HG02763 (cell line): ENCODE measurements around the gene ENKUR.

Source experiments
- ATAC-seq: cut with Tn5 transposase; IDR thresholded peaks from one replicate; pipeline ENCODE4 v1.9.1; 2021; ENCODE audit warnings: mild to moderate bottlenecking, moderate library complexity; ENCODE audit not compliant: unreplicated experiment

The ENKUR gene, protein sequence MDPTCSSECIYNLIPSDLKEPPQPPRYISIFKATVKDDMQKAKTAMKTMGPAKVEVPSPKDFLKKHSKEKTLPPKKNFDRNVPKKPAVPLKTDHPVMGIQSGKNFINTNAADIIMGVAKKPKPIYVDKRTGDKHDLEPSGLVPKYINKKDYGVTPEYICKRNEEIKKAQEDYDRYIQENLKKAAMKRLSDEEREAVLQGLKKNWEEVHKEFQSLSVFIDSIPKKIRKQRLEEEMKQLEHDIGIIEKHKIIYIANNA

DNA sequence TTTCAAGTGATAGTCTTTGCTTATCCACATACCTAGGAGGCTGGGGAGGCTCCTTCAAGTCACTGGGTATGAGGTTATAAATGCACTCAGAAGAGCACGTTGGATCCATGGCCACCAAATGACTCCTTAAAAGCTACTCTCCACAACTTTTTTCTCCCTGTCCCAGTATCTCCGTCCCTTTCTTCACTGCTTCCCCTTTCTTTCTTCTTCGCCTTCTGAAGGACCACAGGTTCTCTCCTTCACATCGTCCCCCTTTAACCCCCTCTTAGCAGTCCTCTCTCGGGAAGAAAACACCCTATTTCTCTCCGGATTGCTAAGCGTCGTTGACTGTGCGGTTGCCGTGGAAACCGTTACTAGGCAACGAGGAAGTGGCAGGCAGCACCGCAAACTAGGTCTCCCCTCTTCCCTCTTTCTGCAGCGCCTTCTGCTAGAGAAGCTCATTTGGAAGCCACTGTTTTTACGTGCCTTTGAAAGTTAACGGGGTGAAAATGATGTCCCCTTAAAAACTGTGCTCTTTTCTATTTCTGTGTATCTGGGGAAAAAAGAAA is at the start of gene ENKUR:
TSS of gene ENKUR (minus strand) at position 331 of the 548 bp plus-strand sequence. CDS start at position 109, 222 bp downstream.
- peak; percentile 52 for ATAC-seq

DNA sequence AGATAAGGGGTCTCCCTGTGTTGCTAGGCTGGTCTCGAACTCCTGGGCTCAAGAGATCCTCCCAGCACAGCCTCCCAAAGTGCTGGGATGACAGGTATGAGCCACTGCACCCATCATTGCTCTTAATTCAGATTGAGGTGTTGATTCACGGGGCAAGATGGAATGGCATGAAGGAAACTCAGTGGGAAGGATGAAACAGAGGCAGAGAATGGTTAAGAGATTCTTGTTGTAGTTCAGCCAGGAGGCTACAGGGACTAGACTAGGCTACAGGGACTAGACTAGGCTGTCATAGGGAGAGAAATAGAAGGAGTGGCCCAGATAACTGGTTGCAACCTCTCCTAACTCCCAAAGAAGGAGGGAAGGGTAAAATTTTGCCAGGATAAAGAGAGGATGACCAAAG is 48.4 kb upstream of the ENKUR start:
- ATAC-seq: no peak

DNA sequence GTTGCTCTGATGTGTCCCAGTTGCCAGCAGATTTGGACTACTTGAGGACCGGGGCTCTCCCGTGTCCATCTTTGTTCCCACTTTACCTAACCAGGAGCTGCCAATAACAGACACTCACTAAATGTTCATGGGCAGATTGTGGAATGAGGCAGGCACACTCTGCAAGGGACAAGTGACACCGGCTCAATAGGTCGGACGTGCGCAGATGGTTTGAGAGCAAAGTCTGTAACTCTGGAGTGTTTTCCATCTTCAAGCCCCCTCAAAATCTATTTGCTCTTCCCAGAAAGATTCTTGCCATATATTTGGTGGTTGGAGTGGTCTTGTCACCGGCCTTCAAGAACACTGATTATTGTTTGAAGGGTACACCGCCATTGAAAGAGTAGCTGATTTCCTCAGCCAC is 47.7 kb upstream of the ENKUR start:
- no peak for ATAC-seq

DNA sequence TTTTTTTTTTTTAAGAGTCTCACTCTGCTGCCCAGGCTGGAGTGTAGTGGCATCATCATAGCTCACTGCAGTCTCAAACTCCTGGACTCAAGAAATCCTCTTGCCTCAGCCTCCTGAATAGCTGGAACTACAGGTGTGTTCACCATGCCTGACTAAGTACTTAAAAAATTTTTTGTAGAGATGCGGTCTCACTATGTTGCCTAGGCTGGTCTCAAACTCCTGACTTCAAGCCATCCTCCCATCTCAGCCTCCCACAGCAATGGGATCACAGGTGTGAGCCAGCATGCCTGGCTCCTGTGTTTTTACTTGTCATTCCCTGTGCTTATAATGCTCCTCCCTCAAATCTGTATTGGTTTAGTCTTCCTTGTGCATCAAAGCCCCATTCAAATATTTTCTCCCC is 47.2 kb upstream of the ENKUR start:
- no peak for ATAC-seq

DNA sequence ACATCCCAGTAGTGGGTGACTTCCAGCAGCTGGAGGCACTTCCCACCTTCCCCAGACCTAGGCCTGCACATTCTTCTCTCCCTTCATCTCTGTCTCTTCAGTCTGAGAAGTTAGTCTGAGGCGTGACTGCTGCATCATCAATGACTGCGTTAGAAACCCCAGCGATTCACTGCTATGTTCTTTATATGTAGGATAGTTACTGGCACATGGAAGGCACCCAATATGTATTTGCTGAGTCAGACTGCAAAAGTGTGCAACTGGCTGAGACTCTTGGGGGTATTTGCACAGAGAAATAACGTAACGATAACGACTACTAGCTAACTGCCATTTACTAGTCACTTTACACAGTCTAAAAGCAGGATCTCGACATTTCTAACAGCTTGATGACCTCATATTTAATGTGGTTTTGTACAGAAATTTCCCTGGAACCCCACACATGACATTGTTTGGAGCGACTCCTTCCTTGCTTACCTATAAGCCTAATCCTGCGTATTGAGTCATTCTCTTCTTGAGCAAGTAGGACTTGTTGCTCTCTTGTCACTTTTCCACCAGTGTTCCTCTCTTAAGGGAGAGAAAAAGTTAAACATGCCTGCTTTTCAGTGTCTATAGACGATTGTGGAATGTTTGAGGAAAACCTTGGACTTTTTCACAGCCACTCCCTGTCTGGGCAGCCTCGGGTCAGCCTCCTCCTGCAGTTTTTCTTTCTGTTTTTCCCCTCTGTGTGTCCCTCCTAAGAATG is 45.9 kb upstream of the ENKUR start:
- ATAC-seq: no peak

DNA sequence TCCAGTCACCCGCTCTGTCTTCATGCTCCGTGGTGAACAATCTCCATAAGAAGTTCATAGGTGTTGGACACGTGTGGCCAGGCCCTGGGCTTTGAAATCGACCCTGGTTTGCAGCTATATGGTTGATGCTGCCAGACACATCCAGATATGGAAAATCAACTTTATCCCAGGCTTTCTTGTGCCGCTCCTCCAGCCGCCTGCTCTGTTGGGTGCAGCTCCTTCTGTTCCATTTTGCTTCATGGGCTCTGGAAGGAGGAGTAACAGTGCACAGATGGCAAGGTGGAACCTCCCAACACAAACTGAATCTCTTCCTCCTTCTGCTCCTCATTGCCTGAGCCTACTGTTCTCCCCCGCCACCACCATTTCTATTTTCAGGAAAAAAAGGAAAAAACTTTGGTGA is 45.2 kb upstream of the ENKUR start:
- no peak for ATAC-seq

DNA sequence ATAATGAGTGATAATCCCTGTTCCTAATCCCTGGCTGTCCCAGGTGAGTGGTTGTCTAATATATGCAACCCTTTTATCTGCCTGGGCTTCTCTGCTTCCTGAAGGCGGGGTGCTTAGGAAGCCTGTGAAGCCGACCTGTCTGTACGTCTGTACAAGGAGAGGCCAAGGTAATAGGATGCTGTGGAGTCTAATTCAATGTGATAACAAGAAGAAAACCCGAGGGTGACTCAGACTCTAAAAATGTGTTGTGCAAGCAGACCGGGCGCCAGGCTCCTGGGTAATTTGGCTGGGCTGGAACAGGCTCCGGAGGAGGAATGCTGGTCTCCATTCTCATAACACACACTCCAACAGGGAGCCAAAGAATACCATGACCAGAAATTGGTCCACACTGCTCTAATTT is 44.0 kb upstream of the ENKUR start:
- no peak for ATAC-seq

DNA sequence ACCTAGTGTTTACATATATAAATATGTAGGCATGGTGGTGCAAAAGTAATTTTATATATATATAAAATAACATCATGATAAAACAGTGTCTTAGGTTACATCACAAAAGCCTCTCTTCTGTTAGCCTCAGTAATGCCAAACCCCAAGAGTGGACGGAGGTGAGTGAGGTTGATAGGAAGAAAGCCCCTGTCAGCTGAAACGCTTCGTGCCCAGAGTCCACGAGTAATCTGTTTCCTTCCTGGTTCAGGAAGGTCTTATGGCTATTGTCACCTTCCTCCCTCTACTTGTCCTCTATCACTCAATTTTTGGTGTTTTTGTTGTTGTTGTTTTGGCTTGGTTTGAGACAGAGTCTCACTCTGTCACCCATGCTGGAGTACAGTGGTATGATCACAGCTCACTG is 41.9 kb upstream of the ENKUR start:
- no peak for ATAC-seq

DNA sequence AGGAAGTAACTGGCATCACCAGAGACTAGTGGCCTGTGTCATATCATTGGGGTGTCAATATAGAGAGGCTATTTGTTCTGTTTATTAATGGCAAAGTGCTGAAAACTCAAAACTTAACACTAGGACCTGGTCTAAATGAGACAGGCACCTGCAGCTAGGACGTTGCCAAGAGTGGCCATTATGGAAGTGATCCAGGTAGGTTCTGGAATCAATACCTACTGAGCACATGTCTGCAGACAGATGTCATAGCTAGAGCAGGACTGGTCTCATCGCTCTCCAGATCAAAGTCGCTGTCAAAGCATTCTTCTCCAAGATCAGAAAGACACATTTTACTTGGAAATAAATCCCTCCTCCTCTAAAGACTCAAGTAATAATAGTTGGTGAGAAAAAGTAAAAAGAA is 40.8 kb upstream of the ENKUR start:
- ATAC-seq: no peak

DNA sequence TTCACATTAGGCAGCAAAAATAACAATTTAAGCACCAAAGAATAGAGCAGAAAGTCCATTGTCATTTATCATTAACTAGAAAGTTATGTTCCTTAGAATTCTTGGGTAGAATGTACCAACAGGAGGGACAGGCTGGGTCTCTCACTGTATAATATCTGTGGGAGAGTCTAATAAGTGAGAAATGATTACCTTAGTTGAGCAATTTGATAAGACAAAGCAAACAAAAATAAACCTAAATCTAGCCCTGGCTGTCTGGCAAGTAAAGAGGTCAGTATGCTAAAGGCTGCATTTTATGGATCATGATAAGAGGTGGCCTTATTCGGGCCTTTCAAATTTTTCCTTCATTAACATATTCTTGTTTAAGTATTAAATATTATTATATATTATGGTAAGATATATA is 36.1 kb upstream of the ENKUR start:
- no peak for ATAC-seq

DNA sequence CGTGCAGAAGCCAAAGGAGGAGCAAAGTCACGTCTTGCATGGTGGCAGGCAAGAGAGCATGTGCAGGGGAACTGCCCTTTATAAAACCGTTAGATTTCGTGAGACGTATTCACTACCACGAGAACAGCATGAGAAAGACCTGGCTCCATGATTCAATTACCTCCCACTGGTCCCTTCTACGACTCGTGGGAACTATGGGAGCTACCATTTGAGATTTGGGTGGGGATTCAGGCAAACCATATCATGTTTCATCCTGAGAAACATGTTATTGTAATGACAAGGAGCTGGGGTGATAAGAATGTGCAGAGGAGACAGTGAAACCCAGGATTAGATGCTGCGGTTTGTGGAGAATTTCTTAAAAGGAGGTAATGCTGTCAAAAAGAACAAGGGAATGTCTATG is 34.4 kb upstream of the ENKUR start:
- ATAC-seq: no peak

DNA sequence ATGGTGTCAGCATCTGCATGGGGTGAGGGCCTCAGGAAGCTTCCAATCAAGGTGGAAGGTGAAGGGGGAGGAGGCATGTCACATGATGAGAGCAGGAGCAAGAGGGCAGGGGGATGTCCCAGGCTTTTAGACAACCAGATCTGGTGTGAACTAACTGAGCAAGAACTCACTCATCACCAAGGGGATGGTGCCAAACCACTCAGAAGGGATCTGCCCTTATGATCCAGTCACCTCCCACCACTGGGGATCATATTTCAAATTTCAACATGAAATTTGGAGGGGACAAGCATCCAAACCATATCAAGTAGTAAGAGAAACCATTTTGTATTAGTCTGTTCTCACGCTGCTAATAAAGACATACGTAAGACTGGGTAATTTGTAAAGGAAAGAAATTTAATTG is 34.0 kb upstream of the ENKUR start:
- ATAC-seq: no peak

DNA sequence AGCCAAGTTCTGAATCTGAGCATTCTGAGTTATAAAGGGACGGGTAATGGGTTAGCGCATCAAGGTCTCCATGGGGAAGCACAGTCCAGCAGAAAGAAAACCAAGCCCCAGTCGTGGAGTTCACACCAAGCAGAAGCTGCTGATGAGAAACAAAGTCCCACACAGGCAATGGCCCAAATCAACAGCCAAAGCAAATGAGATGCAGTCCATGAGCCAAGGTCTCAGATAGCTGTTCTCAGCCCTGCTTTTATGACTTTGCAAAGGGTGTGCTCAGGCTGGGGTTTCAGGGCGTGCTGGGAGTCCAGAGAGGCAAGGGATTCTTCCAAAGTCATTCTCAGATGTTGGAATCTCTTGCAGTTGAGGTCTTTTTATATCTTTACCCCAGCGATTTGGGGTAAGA is 32.5 kb upstream of the ENKUR start:
- ATAC-seq: no peak

DNA sequence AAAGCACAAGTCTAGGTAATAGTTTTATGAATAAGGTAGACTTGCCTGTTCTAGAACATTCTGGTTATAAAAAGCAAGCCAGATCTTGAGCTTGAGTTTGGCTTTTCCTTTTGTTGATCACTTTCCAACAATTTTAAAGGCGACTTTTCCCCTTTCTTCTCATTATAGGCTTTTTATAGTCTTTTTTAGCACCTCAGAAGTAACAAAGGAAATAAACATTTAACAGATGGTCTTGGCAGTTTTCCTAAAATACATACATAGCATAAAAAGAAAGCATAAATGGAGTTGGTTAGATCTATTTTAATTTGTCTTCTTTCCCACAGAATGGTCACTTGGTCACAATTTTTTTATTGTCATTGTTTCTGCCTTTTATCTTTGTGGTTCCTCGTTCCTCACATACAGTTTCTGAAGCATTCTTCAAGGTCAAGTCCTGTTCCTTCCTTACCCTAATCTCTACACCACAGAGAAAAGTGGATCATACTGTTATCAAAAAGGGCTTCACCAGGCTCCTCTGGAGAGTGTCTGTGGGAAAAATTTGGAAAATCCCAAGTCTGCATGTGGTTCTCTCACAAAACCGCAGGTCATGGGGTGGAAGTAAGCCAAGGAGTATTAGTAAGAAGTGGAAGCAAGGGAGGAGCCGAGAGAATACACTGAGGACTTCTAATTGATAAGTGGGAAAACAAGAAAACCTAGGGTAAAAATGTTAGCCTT is 31.8 kb upstream of the ENKUR start:
- no peak for ATAC-seq

DNA sequence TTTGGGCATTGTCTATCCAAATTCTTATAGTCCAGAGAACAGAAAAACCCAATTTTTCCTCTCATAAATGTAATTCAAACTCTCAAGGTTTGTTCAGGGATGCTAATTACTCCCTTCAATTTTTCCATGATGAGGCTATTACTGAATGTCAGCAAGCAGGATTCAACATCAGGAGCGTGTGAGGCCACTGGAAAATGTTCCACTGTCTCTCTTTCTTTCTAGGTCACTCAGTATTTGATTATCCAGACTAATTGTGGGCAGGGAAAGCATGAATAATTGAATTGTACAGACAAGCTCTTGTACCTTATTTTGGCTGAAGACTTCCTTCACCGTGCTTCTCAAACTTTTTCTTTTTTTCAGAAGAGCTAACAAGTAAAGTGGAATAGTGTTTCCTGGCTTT is 31.1 kb upstream of the ENKUR start:
- no peak for ATAC-seq

DNA sequence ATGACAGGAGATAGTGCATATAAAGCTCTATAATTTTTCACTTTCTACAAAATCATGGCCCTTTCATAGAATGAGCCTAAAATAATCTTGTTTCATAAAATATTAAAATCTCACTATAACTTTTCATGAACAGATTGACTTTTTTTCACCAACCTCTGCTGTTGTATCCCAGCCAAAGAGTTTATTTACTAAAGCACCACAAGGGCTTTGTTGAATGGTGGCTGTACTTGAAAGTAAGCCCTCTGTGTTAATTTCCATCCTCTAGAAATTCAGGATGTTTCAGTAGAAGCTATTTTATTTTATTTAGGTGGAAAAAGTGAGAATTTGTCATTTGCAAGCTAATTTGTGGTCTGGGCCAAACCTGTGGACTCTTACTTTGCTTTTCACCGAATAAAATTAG is 30.7 kb upstream of the ENKUR start:
- ATAC-seq: no peak

DNA sequence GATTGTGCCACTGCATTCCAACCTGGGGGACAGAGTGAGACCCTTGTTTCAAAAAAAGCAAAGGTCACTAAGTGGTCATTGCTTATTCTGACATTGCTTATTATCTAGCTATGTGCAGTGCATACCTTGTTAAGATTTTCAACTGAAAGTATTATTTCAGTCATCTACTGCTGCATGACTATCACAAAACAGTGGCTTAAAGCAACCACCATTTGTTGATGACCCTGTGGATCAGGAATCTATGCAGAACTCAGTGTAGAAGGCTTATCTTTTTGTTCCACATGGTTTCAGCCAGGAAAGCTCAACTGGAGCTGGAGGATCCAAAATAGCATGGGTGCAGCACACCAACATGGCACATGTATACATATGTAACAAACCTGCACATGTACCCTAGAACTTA is 23.6 kb upstream of the ENKUR start:
- no peak for ATAC-seq

DNA sequence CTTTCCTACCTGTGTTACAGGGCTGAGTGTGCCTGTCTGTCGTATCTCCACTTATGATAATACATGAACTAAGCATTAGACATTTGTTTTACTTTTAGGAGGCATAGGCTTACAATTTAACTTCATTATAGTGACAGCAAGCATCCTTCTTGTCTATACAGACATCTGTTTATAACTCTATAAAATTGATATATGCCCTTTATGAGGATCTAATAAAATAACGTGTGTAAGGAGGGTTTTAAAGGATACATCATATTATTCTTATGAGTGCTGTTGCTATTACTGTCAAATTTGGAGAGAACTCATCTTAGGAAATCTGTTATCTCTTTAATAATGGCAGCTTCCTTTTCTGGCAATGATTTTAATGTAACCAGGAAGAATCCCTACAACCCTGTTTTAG is 22.4 kb upstream of the ENKUR start:
- ATAC-seq: no peak

DNA sequence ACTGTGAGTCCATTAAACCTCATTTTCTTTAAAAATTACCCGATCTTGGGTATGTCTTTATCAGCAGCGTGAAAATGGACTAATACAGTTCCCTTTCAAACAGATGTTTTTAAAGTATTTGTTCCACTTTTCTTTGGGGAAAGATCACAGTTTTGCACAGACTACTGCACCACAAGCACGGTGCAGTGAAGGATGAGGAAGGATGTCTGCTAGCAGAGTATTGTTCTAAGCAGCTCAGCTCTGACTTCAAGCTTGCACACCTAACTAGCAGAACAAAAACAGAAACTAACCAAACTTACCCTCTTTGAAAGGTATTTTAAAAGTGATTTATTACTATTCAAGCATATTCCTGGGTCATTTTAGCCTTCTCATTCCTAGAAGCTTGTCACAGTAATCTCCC is 20.4 kb upstream of the ENKUR start:
- peak; percentile 61 for ATAC-seq

DNA sequence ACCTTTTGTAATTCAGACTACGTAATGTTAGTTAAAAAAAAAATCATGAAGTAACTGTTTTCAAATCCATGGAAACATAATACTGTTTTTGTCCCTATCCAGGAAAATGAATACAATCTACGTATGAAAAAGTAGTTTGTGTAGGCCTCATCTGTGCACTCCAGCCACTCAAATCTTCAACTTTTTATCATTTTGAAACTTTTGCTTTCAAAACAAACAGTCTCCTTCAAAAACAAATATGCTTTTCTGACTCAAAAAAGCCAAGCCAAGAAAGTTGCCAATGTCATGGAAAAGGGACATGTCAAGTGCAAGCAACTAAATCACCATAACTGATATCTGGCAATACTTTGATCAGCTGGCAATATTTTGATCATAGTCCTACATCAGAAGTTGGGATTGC is 13.6 kb upstream of the ENKUR start:
- ATAC-seq: no peak

DNA sequence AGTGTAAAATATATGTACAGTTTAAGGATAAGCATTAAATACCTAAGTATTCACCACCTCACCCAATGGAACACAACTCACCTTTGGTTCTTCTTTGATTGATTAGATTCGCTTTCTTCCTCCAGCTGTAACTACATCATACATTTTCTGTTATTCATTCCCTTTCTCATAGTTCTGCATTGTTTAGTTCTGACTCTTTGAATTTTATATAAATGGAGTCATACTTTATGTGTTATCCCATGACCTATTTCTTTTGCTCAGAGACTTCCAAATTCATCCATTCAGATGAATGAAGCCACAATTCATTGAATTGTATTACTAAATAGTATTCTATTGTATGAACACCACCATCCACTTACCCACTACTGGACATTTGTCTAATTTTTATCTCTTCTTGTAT is 12.8 kb upstream of the ENKUR start:
- no peak for ATAC-seq

DNA sequence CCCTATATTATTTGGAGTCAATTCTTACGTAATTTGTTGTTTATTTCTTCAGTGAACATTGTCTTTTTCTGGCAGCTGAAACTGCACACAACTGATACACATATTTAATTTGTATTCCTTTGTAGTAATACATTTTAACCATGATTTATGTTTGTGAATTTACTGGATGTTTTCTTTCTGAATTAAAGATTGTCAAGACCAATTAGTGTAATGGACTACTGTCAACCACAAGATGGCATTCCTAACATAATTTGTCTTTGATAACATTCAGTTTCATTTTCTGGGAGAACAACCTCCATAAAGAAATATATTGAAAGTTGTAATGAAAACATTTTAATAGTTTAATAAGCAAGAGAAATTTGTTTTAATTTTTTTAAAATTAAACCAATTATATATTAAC is 10.5 kb upstream of the ENKUR start:
- ATAC-seq: no peak
